SK-N-SH (cell line): Measurements from ENCODE around the gene FDXR.

Experiments used
- NRF1 ChIP-seq: IDR thresholded peaks from 2 replicates; pipeline ENCODE4 v1.6.1; 2012; ENCODE audit warnings: low read depth, mild to moderate bottlenecking, low read length
- TF ChIP-seq, protein P1 (sequence below): fragments of 200-600 bp; sonication (generic); IDR thresholded peaks from 2 replicates; pipeline ENCODE4 v1.6.1; 2017; ENCODE audit warnings: antibody characterized with exemption, mild to moderate bottlenecking, moderate library complexity

DNA sequence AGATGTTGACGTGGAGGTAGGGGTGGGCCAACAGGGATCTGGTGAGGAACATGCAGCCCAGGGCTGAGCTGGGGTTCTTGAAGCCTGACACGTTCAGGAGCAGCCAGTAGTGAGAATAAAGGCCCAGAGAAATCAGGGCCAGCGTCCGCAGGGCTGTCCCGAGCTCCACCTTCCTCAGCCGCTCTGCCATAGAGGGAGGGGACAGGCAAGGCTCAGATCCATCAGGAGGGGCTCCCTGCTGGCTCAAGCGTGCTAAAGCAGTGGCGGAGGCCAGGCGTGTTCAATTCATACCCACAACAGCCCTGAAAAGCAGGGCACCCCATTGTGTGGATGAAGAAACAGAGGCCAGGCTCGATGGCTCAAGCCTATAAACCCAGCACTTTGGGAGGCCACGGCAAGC is 8.3 kb upstream of the FDXR start:
- TF ChIP-seq, protein P1, sequence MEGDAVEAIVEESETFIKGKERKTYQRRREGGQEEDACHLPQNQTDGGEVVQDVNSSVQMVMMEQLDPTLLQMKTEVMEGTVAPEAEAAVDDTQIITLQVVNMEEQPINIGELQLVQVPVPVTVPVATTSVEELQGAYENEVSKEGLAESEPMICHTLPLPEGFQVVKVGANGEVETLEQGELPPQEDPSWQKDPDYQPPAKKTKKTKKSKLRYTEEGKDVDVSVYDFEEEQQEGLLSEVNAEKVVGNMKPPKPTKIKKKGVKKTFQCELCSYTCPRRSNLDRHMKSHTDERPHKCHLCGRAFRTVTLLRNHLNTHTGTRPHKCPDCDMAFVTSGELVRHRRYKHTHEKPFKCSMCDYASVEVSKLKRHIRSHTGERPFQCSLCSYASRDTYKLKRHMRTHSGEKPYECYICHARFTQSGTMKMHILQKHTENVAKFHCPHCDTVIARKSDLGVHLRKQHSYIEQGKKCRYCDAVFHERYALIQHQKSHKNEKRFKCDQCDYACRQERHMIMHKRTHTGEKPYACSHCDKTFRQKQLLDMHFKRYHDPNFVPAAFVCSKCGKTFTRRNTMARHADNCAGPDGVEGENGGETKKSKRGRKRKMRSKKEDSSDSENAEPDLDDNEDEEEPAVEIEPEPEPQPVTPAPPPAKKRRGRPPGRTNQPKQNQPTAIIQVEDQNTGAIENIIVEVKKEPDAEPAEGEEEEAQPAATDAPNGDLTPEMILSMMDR = no peak
- no peak for TF ChIP-seq NRF1
